T1000 (cell line): ENCODE results near the gene WDR73.

Experiments
- DNase-seq: peaks from one replicate; lab custom pipeline; 2025; ENCODE audit warnings: mixed read lengths; lab: John Stamatoyannopoulos, UW

The WDR73 gene

GRCh38 chr15:84611631-84612030 lies 42.5 kb downstream of the WDR73 start:
- DNase-seq, result no peak

- no peak for DNase-seq
These were observed 44.1 kb downstream of the WDR73 start for GRCh38 chr15:84609818-84610525.

- no peak for DNase-seq
These were observed 45.3 kb downstream of the WDR73 start for GRCh38 chr15:84608707-84609284.

- DNase-seq, result no peak
These were observed 47.4 kb downstream of the WDR73 start for GRCh38 chr15:84606653-84607120.

GRCh38 chr15:84605554-84605882 lies 48.6 kb downstream of the WDR73 start:
- DNase-seq, result no peak

- DNase-seq, result no peak
These were observed 49.1 kb downstream of the WDR73 start for GRCh38 chr15:84604826-84605553.

GRCh38 chr15:84603630-84604379 lies 50.3 kb downstream of the WDR73 start:
- DNase-seq, result no peak

- no peak for DNase-seq
These were observed 52.6 kb downstream of the WDR73 start for GRCh38 chr15:84601555-84601838.

GRCh38 chr15:84600687-84601554 lies 53.2 kb downstream of the WDR73 start, which contains the start of gene ZSCAN2:
ZSCAN2 (plus strand) TSS chr15:84601009; CDS start chr15:84603928, 2,919 bp downstream.
- peak; percentile 90 for DNase-seq

GRCh38 chr15:84600331-84600686 lies 53.8 kb downstream of the WDR73 start:
- DNase-seq, result peak; percentile 75

- no peak for DNase-seq
These were observed 54.2 kb downstream of the WDR73 start for GRCh38 chr15:84599906-84600305.

- no peak for DNase-seq
These were observed 55.1 kb downstream of the WDR73 start for GRCh38 chr15:84598993-84599392.

GRCh38 chr15:84598250-84598649 lies 55.8 kb downstream of the WDR73 start:
- DNase-seq, result no peak

GRCh38 chr15:84597296-84597695 lies 56.8 kb downstream of the WDR73 start:
- DNase-seq, result no peak

- no peak for DNase-seq
These were observed 58.4 kb downstream of the WDR73 start for GRCh38 chr15:84595660-84596059.

GRCh38 chr15:84594617-84595290 lies 59.3 kb downstream of the WDR73 start:
- DNase-seq, result no peak

GRCh38 chr15:84591815-84592214 lies 62.3 kb downstream of the WDR73 start:
- no peak for DNase-seq

- no peak for DNase-seq
These were observed 63.7 kb downstream of the WDR73 start for GRCh38 chr15:84590406-84590805.
